Coronary artery (tissue), 2 donors: ENCODE data around the gene SLC13A1.
"Not testable (repeated sequence)": the region's sequence is repeated elsewhere in the genome, so short reads cannot be mapped to it uniquely, and the experiment has no call there.

ENCODE experiments used
- DNase-seq: peaks from one replicate; pipeline ENCODE4 v3.0.0-alpha.2; 2017; ENCODE audit warnings: low spot score
- H3K27ac ChIP-seq, 2 donors: fragments of 200-600 bp; sonication (generic); one replicate each; pipeline ENCODE4 v1.5.1; 2016 to 2019
- H3K4me3 ChIP-seq: fragments of 200-600 bp; sonication (generic); 2 replicates; pipeline ENCODE4 v1.5.1; 2016; ENCODE audit warnings: mild to moderate bottlenecking, moderate library complexity
- CTCF ChIP-seq: fragments of 200-600 bp; sonication (generic); IDR thresholded peaks from one replicate; pipeline ENCODE4 v1.5.1; 2019; ENCODE audit warnings: antibody characterized with exemption

SLC13A1 gene

GRCh38 chr7:123230147-123230546 lies 30.4 kb upstream of the SLC13A1 start:
- no peak for DNase-seq
- H3K4me3 ChIP-seq, result no peak overlapping the region
- TF ChIP-seq CTCF, result no peak
- no peak overlapping the region for H3K27ac ChIP-seq

GRCh38 chr7:123229426-123229825 lies 29.7 kb upstream of the SLC13A1 start:
- no peak overlapping the region for H3K4me3 ChIP-seq
- no peak for DNase-seq
- TF ChIP-seq CTCF, result no peak
- H3K27ac ChIP-seq, result no peak overlapping the region

GRCh38 chr7:123227666-123228065 lies 27.9 kb upstream of the SLC13A1 start:
- DNase-seq, H3K27ac ChIP-seq, H3K4me3 ChIP-seq: not testable (repeated sequence)

- Histone ChIP-seq H3K4me3 (no peak overlapping the region), H3K27ac (no peak overlapping the region)
- DNase-seq, result no peak
- no peak for TF ChIP-seq CTCF
Observed at GRCh38 chr7:123220396-123220795, 20.6 kb upstream of the SLC13A1 start.

GRCh38 chr7:123218866-123219265 lies 19.1 kb upstream of the SLC13A1 start:
- Histone ChIP-seq H3K27ac (no peak overlapping the region), H3K4me3 (no peak overlapping the region)
- DNase-seq, result no peak
- TF ChIP-seq CTCF, result no peak

- Histone ChIP-seq H3K27ac (no peak overlapping the region), H3K4me3 (no peak overlapping the region)
- no peak for DNase-seq
- no peak for TF ChIP-seq CTCF
Observed at GRCh38 chr7:123216825-123217224, 17.1 kb upstream of the SLC13A1 start.

- Histone ChIP-seq H3K27ac (no peak overlapping the region), H3K4me3 (no peak overlapping the region)
- DNase-seq, result no peak
- no peak for TF ChIP-seq CTCF
Observed at GRCh38 chr7:123215350-123215749, 15.6 kb upstream of the SLC13A1 start.

- DNase-seq, result no peak
- TF ChIP-seq CTCF, result no peak
- H3K4me3 ChIP-seq, result no peak overlapping the region
Observed at GRCh38 chr7:123211545-123211944, 11.8 kb upstream of the SLC13A1 start.

More at GRCh38 chr7:123211545-123211944, 11.8 kb upstream of the SLC13A1 start:
- no peak overlapping the region for H3K27ac ChIP-seq
